Esophagus squamous epithelium (tissue), 4 donors: ENCODE measurements around the gene AMER3.

Experiments
- CTCF ChIP-seq, 6 experiments: fragments of 450-650 bp in 4 of 6; fragments of 200-600 bp in 2 of 6; sonication (generic) in 2 of 6; IDR thresholded peaks; one replicate each; pipeline ENCODE4 v1.5.1; 2016 to 2019; ENCODE audit warnings: antibody characterized with exemption in 6 of 6, mild to moderate bottlenecking in 4 of 6, moderate library complexity in 4 of 6
- POLR2A ChIP-seq, 4 donors: fragments of 450-650 bp; IDR thresholded peaks; one replicate each; pipeline ENCODE4 v1.6.1; 2017; ENCODE audit warnings: antibody characterized with exemption in 4 of 4, mild to moderate bottlenecking in 4 of 4, moderate library complexity in 3 of 4

DNA sequence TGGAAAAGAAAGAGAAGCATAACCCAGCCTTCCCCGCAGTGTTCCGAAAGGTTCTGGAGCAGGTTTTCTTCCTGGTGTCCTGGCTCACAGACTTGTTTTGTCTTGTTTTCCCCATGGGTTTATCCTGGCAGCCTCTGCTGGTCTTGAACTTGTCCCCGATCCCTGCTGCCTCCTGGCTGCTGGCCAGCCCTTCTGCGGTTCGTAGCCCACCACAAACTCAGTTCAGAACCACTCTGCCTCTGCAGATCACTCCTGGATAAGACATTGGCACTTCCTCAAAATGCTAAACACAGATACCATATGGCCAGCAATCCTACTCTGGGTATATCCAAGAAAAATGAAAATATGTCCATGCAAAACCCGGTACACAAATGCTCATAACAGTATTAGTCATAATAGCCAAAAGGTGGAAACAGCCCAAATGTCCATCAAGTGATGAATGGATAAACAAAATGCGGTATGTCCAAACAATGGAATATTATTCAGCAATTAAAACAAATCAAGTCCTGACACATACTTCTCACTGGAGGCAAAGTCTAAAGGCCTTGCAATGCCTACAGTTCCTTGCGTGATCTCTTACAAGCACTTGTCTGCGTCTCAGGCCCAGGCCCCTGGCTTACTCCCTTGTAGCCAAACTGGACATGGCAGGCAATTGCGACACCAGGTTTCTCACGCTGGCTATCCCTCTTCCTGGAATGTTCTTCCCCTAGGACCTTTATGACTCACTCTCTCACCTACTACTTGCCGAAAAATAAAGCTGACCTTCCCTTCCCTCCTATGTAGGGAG, 53.3 kb downstream of the AMER3 start:
- TF ChIP-seq CTCF (IDR thresholded peaks at IDR 0.05) (no peak), POLR2A (IDR thresholded peaks at IDR 0.05) (no peak)
